ENCODE results near the gene HES7. TPM values are rescaled to one million over a fixed set of nuclear protein-coding genes. Genes with fewer than 3 reads are reported as not detected.

HES7 gene
- total and polyA plus RNA-seq, 9 of the 15 experiments (the other 6 are each of a cell fraction or from before 2014, with no cell fraction given): 0.03 to 1.7 (median 0.14) TPM; not detected in 1

DNA sequence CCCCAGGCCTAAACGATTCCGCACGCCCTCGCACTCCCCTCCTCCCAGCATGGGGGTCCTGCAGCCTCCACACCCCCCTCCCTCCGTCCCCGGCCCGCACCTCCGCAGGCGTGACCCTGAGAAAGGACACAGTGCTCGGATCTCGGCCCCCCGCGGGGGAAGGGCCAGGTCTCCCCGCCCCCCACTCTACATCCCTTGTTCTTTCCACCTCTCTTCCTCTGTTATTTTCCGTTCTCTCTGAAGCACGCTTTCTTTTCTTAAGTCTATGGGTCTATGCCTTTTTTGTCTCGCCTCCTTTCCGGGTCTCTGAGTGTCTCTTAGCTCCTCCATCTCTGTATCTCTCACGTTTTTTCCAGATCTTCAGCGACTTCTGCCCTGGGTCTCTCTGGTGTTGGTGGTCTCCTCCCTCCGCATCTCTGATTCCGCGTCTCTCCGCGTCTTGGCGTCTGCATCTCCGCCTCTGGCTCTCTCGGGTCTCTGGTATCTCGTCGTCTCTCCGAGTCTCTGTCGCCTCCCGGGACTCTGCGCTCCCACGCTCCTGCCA lies 2.1 kb upstream of the HES7 start (continued):
- TF ChIP-seq BCOR (IDR thresholded peaks at IDR 0.05) (peak; percentile 14; the same call in 1 of the 2 replicates), KDM1A (IDR thresholded peaks at IDR 0.05) (0 out of 4 replicates have a peak, but pooled peaks of 1 of the 2 experiments have one; percentile 7), MAZ (CRISPR knock-in tag; conservative IDR thresholded peaks at IDR 0.05 in 1 of 2, IDR thresholded peaks at IDR 0.05 in 1 of 2) (peak in 1 of 2 experiments; percentile 1; a peak in 1 of 4 replicates), CC2D1A (IDR thresholded peaks at IDR 0.05) (peak; percentile 81), EGR1 (conservative IDR thresholded peaks at IDR 0.05) (0 out of 2 replicates have a peak, but pooled peaks have one; percentile 7), CREBBP (IDR thresholded peaks at IDR 0.05; ENCODE audit: low read depth, low read length) (no peak)
- TF ChIP-seq, protein P1, sequence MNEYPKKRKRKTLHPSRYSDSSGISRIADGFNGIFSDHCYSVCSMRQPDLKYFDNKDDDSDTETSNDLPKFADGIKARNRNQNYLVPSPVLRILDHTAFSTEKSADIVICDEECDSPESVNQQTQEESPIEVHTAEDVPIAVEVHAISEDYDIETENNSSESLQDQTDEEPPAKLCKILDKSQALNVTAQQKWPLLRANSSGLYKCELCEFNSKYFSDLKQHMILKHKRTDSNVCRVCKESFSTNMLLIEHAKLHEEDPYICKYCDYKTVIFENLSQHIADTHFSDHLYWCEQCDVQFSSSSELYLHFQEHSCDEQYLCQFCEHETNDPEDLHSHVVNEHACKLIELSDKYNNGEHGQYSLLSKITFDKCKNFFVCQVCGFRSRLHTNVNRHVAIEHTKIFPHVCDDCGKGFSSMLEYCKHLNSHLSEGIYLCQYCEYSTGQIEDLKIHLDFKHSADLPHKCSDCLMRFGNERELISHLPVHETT (CRISPR knock-in tag; conservative IDR thresholded peaks at IDR 0.05 in 1 of 2, IDR thresholded peaks at IDR 0.05 in 1 of 2): peak in 1 of 2 experiments; percentile 45; a peak in 1 of 4 replicates

Data from K562 (cell line).